CD4-positive, alpha-beta T cell treated with Interleukin-10 for 1 hour (primary cell): ENCODE results near the gene FOXP4.

Experiments
- DNase-seq: peaks from one replicate; pipeline ENCODE4 v3.0.0-alpha.2; 2020

The FOXP4 gene

GRCh38 chr6:41634657-41635056 lies 88.5 kb downstream of the FOXP4 start:
- no peak for DNase-seq

GRCh38 chr6:41635365-41635764 lies 89.2 kb downstream of the FOXP4 start:
- DNase-seq: no peak

GRCh38 chr6:41636833-41637193 lies 90.6 kb downstream of the FOXP4 start:
- no peak for DNase-seq

GRCh38 chr6:41637194-41638001 lies 91.2 kb downstream of the FOXP4 start:
- DNase-seq: no peak

GRCh38 chr6:41638002-41638934 lies 92.1 kb downstream of the FOXP4 start, which contains the start of gene MDFI:
MDFI (plus strand) TSS chr6:41638468; CDS start chr6:41638750, 282 bp downstream.
- no peak for DNase-seq

- DNase-seq: no peak
These were observed 93.0 kb downstream of the FOXP4 start for GRCh38 chr6:41638935-41639808.

GRCh38 chr6:41639809-41640371 lies 93.7 kb downstream of the FOXP4 start:
- no peak for DNase-seq

- no peak for DNase-seq
These were observed 94.2 kb downstream of the FOXP4 start for GRCh38 chr6:41640426-41640825.

GRCh38 chr6:41641352-41641925 lies 95.3 kb downstream of the FOXP4 start:
- no peak for DNase-seq

- no peak for DNase-seq
These were observed 96.1 kb downstream of the FOXP4 start for GRCh38 chr6:41642090-41642959.

- DNase-seq: no peak
These were observed 97.0 kb downstream of the FOXP4 start for GRCh38 chr6:41642960-41643898.

GRCh38 chr6:41643899-41644269 lies 97.7 kb downstream of the FOXP4 start:
- no peak for DNase-seq

GRCh38 chr6:41644297-41644879 lies 98.2 kb downstream of the FOXP4 start:
- DNase-seq: no peak

- no peak for DNase-seq
These were observed 98.9 kb downstream of the FOXP4 start for GRCh38 chr6:41645007-41645618.

GRCh38 chr6:41646026-41646795 lies 100.0 kb downstream of the FOXP4 start:
- DNase-seq: no peak

GRCh38 chr6:41647061-41647511 lies 100.9 kb downstream of the FOXP4 start:
- DNase-seq: no peak

GRCh38 chr6:41648070-41648585 lies 101.9 kb downstream of the FOXP4 start:
- no peak for DNase-seq

- DNase-seq: no peak
These were observed 102.7 kb downstream of the FOXP4 start for GRCh38 chr6:41648921-41649320.
